HEK293T (cell line): Measurements from ENCODE around the gene FCN1.

Experiments used
- ELF4 ChIP-seq: fragments of 450-650 bp; IDR thresholded peaks from 2 replicates; pipeline ENCODE4 v1.6.1; 2017; ENCODE audit warnings: antibody characterized with exemption
- FOXA1 ChIP-seq: fragments of 450-650 bp; IDR thresholded peaks from 2 replicates; pipeline ENCODE4 v1.6.1; 2016; ENCODE audit warnings: mild to moderate bottlenecking
- FOXK2 ChIP-seq: fragments of 450-650 bp; IDR thresholded peaks from 2 replicates; pipeline ENCODE4 v1.6.1; 2016; ENCODE audit warnings: mild to moderate bottlenecking
- FOXM1 ChIP-seq: fragments of 450-650 bp; IDR thresholded peaks from 2 replicates; pipeline ENCODE4 v1.6.1; 2017; ENCODE audit warnings: mild to moderate bottlenecking, borderline replicate concordance
- NFRKB ChIP-seq: fragments of 450-650 bp; IDR thresholded peaks from 2 replicates; pipeline ENCODE4 v1.6.1; 2016; ENCODE audit warnings: mild to moderate bottlenecking, moderate library complexity

GRCh38 chr9:134942788-134943184 is 25.1 kb upstream of the FCN1 start:
- no peak for TF ChIP-seq NFRKB
- TF ChIP-seq FOXA1: no peak
- no peak for TF ChIP-seq ELF4
- TF ChIP-seq FOXK2: no peak
- no peak for TF ChIP-seq FOXM1
